GM12874 (cell line): ENCODE measurements around the gene TMEM175.

ENCODE experiments used
- CTCF ChIP-seq: IDR thresholded peaks from 2 replicates; pipeline ENCODE4 v1.5.1; 2011; ENCODE audit warnings: low read depth, mild to moderate bottlenecking, control low read depth, low read length, moderate library complexity; ENCODE audit not compliant: insufficient read depth

The TMEM175 gene

GRCh38 chr4:946517-947471 is 14.5 kb downstream of the TMEM175 start:
- no peak for TF ChIP-seq CTCF

GRCh38 chr4:947491-947971 is 15.3 kb downstream of the TMEM175 start:
- no peak for TF ChIP-seq CTCF

DNA sequence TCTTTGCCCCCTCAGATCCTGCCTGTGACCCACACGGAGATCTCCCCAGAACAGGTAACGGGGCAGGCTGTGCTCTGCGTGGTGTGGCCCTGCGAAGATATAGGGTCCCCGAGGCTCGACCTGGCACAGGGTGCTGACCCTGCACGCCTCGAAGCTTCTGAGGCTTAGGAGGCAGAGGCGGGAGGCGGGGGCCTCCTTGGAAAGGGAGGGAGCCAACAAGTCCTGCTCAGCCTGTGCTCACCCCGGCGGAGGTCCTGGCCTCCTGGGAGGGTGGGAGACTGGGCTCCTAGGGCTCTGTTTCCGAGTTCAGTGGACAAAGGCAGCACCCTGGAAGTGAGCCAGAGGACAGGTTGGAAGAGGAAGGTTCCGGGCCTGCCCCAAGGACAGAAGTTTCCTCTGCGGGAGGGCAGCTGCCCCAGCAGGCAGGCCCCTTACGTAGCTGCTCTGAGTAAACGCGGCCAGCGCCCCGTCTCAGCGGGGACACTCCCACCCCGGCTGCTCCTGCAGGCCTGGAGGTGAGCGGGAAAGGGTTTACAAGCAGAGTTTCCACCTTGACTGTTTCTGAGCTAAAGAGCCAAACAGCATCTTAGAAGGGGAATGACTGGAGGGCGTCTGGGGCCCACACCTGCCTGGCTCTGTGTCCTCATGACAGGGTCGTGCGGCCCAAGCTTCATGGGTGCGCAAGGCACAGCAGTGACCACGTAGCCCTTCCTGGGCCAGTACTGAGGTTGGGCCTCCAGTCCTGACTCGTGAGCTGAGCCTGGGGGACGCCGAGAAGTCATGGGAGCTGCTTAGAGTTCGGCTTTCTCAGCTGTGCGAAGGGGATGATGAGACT is 16.1 kb downstream of the TMEM175 start:
- TF ChIP-seq CTCF: no peak

DNA sequence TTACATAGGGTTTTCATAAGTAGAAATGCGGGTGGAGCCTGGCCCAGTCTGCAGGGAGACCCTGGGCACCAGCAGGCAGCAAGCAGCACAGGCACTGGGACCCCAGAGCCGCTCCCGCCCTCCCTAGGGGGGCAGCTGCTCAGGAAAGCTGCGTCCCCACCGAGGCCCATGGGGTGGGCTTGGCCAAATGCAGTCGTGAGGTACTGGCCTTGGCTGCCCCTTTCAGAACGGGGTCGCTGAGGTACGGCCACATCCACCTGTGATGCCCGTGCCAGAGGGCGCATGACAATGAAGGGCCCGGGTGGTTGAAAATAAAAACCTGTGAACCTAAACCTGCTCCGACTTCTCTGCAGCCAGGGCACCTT is 16.7 kb downstream of the TMEM175 start:
- TF ChIP-seq CTCF: no peak

GRCh38 chr4:949656-950055 is 17.4 kb downstream of the TMEM175 start:
- no peak for TF ChIP-seq CTCF

- TF ChIP-seq CTCF: no peak
Observed at GRCh38 chr4:950136-951020, 18.1 kb downstream of the TMEM175 start.
